ENCODE data around the gene PCDHA12. TPM values are rescaled to one million over a fixed set of nuclear protein-coding genes. Genes with fewer than 3 reads are reported as not detected.

Gene PCDHA12
- total RNA-seq, 1 donor from 2014 or later = 0.29 TPM

Other genes starting within 250 kb of the PCDHA12 start
- 224 TPM for gene CD14, start 242.1 kb upstream of the PCDHA12 start, total RNA-seq
- gene TMCO6, start 235.9 kb upstream of the PCDHA12 start, total RNA-seq = 9.6 TPM
- gene NDUFA2, start 227.7 kb upstream of the PCDHA12 start, total RNA-seq = 57.3 TPM
- gene IK, start 227.5 kb upstream of the PCDHA12 start, total RNA-seq = 66.4 TPM
- 23.4 TPM for gene WDR55, start 210.4 kb upstream of the PCDHA12 start, total RNA-seq
- gene DND1, start 201.7 kb upstream of the PCDHA12 start, total RNA-seq = 1.00 TPM
- gene HARS1, start 183.9 kb upstream of the PCDHA12 start, total RNA-seq = 50.7 TPM
- 15.9 TPM for gene HARS2, start 183.9 kb upstream of the PCDHA12 start, total RNA-seq
- gene ZMAT2, start 174.9 kb upstream of the PCDHA12 start, total RNA-seq = 37.9 TPM
- not detected for gene PCDHA1, start 89.2 kb upstream of the PCDHA12 start, total RNA-seq
- not detected for gene PCDHA2, start 80.5 kb upstream of the PCDHA12 start, total RNA-seq
- gene PCDHA3, start 74.3 kb upstream of the PCDHA12 start, total RNA-seq = 0.29 TPM
- 0.32 TPM for gene PCDHA4, start 68.2 kb upstream of the PCDHA12 start, total RNA-seq
- 0.10 TPM for gene PCDHA5, start 53.7 kb upstream of the PCDHA12 start, total RNA-seq
- 0.32 TPM for gene PCDHA6, start 47.3 kb upstream of the PCDHA12 start, total RNA-seq
- gene PCDHA7, start 41.0 kb upstream of the PCDHA12 start, total RNA-seq = 0.22 TPM
- gene PCDHA8, start 34.1 kb upstream of the PCDHA12 start, total RNA-seq = 0.19 TPM
- gene PCDHA9, start 26.9 kb upstream of the PCDHA12 start, total RNA-seq = 0.22 TPM
- 1.8 TPM for gene PCDHA10, start 19.4 kb upstream of the PCDHA12 start, total RNA-seq
- gene PCDHA11, start 6.4 kb upstream of the PCDHA12 start, total RNA-seq = 0.26 TPM
- 0.58 TPM for gene PCDHA13, start 6.8 kb downstream of the PCDHA12 start, total RNA-seq
- gene PCDHAC1, start 51.0 kb downstream of the PCDHA12 start, total RNA-seq = 0.61 TPM
- 1.1 TPM for gene PCDHAC2, start 91.2 kb downstream of the PCDHA12 start, total RNA-seq
- not detected for gene PCDHB1, start 176.1 kb downstream of the PCDHA12 start, total RNA-seq
- 3.4 TPM for gene PCDHB2, start 219.3 kb downstream of the PCDHA12 start, total RNA-seq
- 3.6 TPM for gene PCDHB3, start 225.2 kb downstream of the PCDHA12 start, total RNA-seq
- gene PCDHB4, start 246.5 kb downstream of the PCDHA12 start, total RNA-seq = 2.5 TPM